Adrenal gland (tissue), 12 donors: ENCODE data around the gene NUMBL. TPM values are rescaled to one million over a fixed set of nuclear protein-coding genes. Genes with fewer than 3 reads are reported as not detected.

Experiments used
- DNase-seq, 7 donors: peaks; one replicate each; pipeline ENCODE4 v3.0.0-alpha.2; 2019 to 2020
- H3K27ac ChIP-seq, 5 donors: fragments of 200-600 bp; sonication (generic) in 4 of 5; 1 replicate in 3 of 5; 2 replicates in 2 of 5; pipeline versions ENCODE4 v1.5.1 to v1.8.0; 2016 to 2020; ENCODE audit warnings: mild to moderate bottlenecking in 1 of 5
- H3K27me3 ChIP-seq: fragments of 200-600 bp; 2 replicates; pipeline ENCODE4 v1.8.0; 2021
- H3K36me3 ChIP-seq, 2 donors: fragments of 200-600 bp; replicated peaks in 1 of 2; 1 replicate in 1 of 2; 2 replicates in 1 of 2; pipeline versions ENCODE4 v1.5.1 to v1.8.0; 2018 to 2022
- H3K4me1 ChIP-seq, 2 donors: fragments of 200-600 bp; replicated peaks in 1 of 2; 1 replicate in 1 of 2; 2 replicates in 1 of 2; pipeline versions ENCODE4 v1.5.1 to v1.8.0; 2018 to 2021
- H3K4me3 ChIP-seq, 4 donors: fragments of 200-600 bp; sonication (generic) in 3 of 4; one replicate each; pipeline ENCODE4 v1.5.1; 2016 to 2018
- H3K9me3 ChIP-seq, 3 donors: fragments of 200-600 bp; sonication (generic) in 1 of 3; replicated peaks in 1 of 3; 1 replicate in 2 of 3; 2 replicates in 1 of 3; pipeline versions ENCODE4 v1.5.1 to v1.8.0; 2016 to 2021
- CTCF ChIP-seq, 6 experiments: fragments of 450-650 bp in 4 of 6; fragments of 200-600 bp in 2 of 6; sonication (generic) in 1 of 6; IDR thresholded peaks; 1 replicate in 5 of 6; 2 replicates in 1 of 6; pipeline versions ENCODE4 v1.5.1 to v1.8.0; 2016 to 2021; ENCODE audit warnings: antibody characterized with exemption in 6 of 6, mild to moderate bottlenecking in 2 of 6, moderate library complexity in 1 of 6
- POLR2A ChIP-seq, 2 donors: fragments of 450-650 bp; IDR thresholded peaks; one replicate each; pipeline ENCODE4 v1.6.1; 2017; ENCODE audit warnings: antibody characterized with exemption in 2 of 2, mild to moderate bottlenecking in 2 of 2, moderate library complexity in 1 of 2
- WGBS, 4 donors: extraction: QIAGEN DNeasy Blood & Tissue Kit in 2 of 4; methylation state at CpG; one replicate each; pipeline versions ENCODE4 v1.1.5 to v1.1.7; 2013 to 2017; 5-methylcytosine and 5-hydroxymethylcytosine counted together
- intact Hi-C, 2 donors: fragments of 100-400 bp; cut with DNase I; formaldehyde crosslinking; loops; one replicate each; pipeline versions ENCODE4 v1.14.1 to v1.15.0; 2022 to 2023
- polyA plus RNA-seq, 3 donors: library from polyadenylated mRNA; stranded (reverse); fragments of 200-250 nt in 2 of 3; fragments of 350-450 nt in 1 of 3; fragmentation: Illumina TruSeq in 1 of 3; extraction: RNeasy Lipid Tissue Mini Kit (QIAGEN cat#74804) in 1 of 3; gene quantifications; one replicate each; pipeline ENCODE4 v1.2.3, GENCODE V29; 2013 to 2014
- small RNA-seq, 2 donors: library from RNA; depleted of rRNA; stranded (forward); fragments of <200 nt; gene quantifications; one replicate each; pipeline ENCODE3, GENCODE V24; 2016
- total RNA-seq, 9 donors: library from RNA; depleted of rRNA in 4 of 9; stranded (reverse); fragments of >200 nt in 4 of 9; fragments of 120-200 nt in 1 of 9; fragmentation: NEBNext Ultra II Directional in 1 of 9; extraction: Animal tissue kit (Norgen Biotek cat#: 25700) in 1 of 9; gene quantifications; one replicate each; pipeline versions ENCODE4 v1.1.0 to v1.2.4, GENCODE V29; 2013 to 2023
- donor health status: healthy with polysubstance abuse.
- donor health status: Bipolar disorder and iron deficiency.
- donor health status: DM: yes; HTN: yes; CAD: no.
- donor health status: DM: no; HTN: no; CAD: no.
- donor health status: DM: no; HTN: no; CAD: no.
- donor health status: DM: yes; HTN: yes; CAD: no.

The NUMBL gene
- total and polyA plus RNA-seq, 12 donors, result 3.2 to 60.6 (median 30.0) TPM

- WGBS, 4 donors, result 90 to 96% (median 93%) methylated on average over 4 of the region's 4 CpGs
- Histone ChIP-seq H3K9me3 (no peaks in the 10 kb centered on the region), H3K4me1 (no peaks in the 10 kb centered on the region), H3K4me3 (no peak overlapping the region), H3K36me3 (peaks cover 0 to 34% of the 10 kb centered on the region in 2 donors), H3K27me3 (no peaks in the 10 kb centered on the region), H3K27ac (no peak overlapping the region)
- intact Hi-C loops, result no loop called here
- TF ChIP-seq CTCF (IDR thresholded peaks at IDR 0.05), result no peak
- no peak for TF ChIP-seq POLR2A (IDR thresholded peaks at IDR 0.05)
- no peak for DNase-seq
These were observed 72.5 kb downstream of the NUMBL start for GRCh38 chr19:40617961-40618360.

- Histone ChIP-seq H3K4me3 (no peak overlapping the region), H3K9me3 (no peaks in the 10 kb centered on the region), H3K27me3 (no peaks in the 10 kb centered on the region), H3K36me3 (peaks cover 0 to 27% of the 10 kb centered on the region in 2 donors), H3K27ac (no peak overlapping the region), H3K4me1 (no peaks in the 10 kb centered on the region)
- whole genome bisulfite sequencing, 4 donors, result 93 to 96% (median 95%) methylated on average over 17 of the region's 17 CpGs
- no peak for DNase-seq
- TF ChIP-seq POLR2A (IDR thresholded peaks at IDR 0.05) (no peak), CTCF (IDR thresholded peaks at IDR 0.05) (no peak)
- intact Hi-C loops, result no loop called here
These were observed 73.5 kb downstream of the NUMBL start for GRCh38 chr19:40616941-40617340.

- DNase-seq, result no peak
- H3K36me3 ChIP-seq, result peaks cover 0 to 24% of the 10 kb centered on the region in 2 donors
- 78 to 93% (median 86%) methylated on average over 5 of the region's 5 CpGs for WGBS, 4 donors
- no peaks in the 10 kb centered on the region for H3K9me3 ChIP-seq
- H3K4me1 ChIP-seq, result no peaks in the 10 kb centered on the region
- intact Hi-C loops, result no loop called here
- no peak overlapping the region for H3K4me3 ChIP-seq
- no peak for TF ChIP-seq POLR2A (IDR thresholded peaks at IDR 0.05)
- no peak for TF ChIP-seq CTCF (IDR thresholded peaks at IDR 0.05)
- H3K27me3 ChIP-seq, result no peaks in the 10 kb centered on the region
- H3K27ac ChIP-seq, result no peak overlapping the region
These were observed 74.3 kb downstream of the NUMBL start for GRCh38 chr19:40616178-40616577.

Small RNA genes within 50 kb of the gene (small RNA-seq; reads per million reads assigned to genes)
- gene RNU6-195P, result 0 reads per million in 2 donors

Other genes starting within 250 kb of the NUMBL start
- 10 to 100 TPM; 15.2 to 34.9 (median 28.0) TPM for gene SERTAD3, start 246.3 kb downstream of the NUMBL start, total RNA-seq
- 10 to 100 TPM; 12.1 to 60.2 (median 32.4) TPM for gene SERTAD3, start 246.3 kb downstream of the NUMBL start, polyA plus RNA-seq
- 100 to 1,000 TPM in 5 of 9 donors, 10 to 100 TPM in 4; 85.8 to 303 (median 122) TPM for gene BLVRB, start 224.9 kb downstream of the NUMBL start, total RNA-seq
- gene BLVRB, start 224.9 kb downstream of the NUMBL start, polyA plus RNA-seq, result 100 to 1,000 TPM in 2 of 3 donors, 10 to 100 TPM in 1; 53.8 to 189 (median 124) TPM
- gene SPTBN4, start 223.7 kb downstream of the NUMBL start, total RNA-seq, result 1 to 10 TPM in 8 of 9 donors, under 1 TPM in 1; 0.91 to 5.4 (median 3.2) TPM
- gene SPTBN4, start 223.7 kb downstream of the NUMBL start, polyA plus RNA-seq, result 10 to 100 TPM in 1 of 3 donors, 1 to 10 TPM in 2; 2.2 to 46.7 (median 9.9) TPM
- 10 to 100 TPM; 12.5 to 96.3 (median 49.7) TPM for gene SHKBP1, start 113.8 kb downstream of the NUMBL start, total RNA-seq
- 100 to 1,000 TPM in 2 of 3 donors, 10 to 100 TPM in 1; 17.8 to 157 (median 118) TPM for gene SHKBP1, start 113.8 kb downstream of the NUMBL start, polyA plus RNA-seq
- 100 to 1,000 TPM in 6 of 9 donors, 10 to 100 TPM in 3; 17.7 to 205 (median 118) TPM for gene LTBP4, start 89.3 kb downstream of the NUMBL start, total RNA-seq
- gene LTBP4, start 89.3 kb downstream of the NUMBL start, polyA plus RNA-seq, result 100 to 1,000 TPM in 2 of 3 donors, 10 to 100 TPM in 1; 15.3 to 272 (median 142) TPM
- 10 to 100 TPM; 21.6 to 80.4 (median 49.5) TPM for gene COQ8B, start 26.2 kb upstream of the NUMBL start, total RNA-seq
- gene COQ8B, start 26.2 kb upstream of the NUMBL start, polyA plus RNA-seq, result 10 to 100 TPM; 13.7 to 69.3 (median 36.9) TPM
- gene ITPKC, start 26.5 kb upstream of the NUMBL start, total RNA-seq, result 10 to 100 TPM; 10.9 to 36.1 (median 21.3) TPM
- 10 to 100 TPM in 2 of 3 donors, 1 to 10 TPM in 1; 7.8 to 27.6 (median 24.9) TPM for gene ITPKC, start 26.5 kb upstream of the NUMBL start, polyA plus RNA-seq
- gene ACTMAP, start 59.8 kb upstream of the NUMBL start, total RNA-seq, result 10 to 100 TPM in 5 of 9 donors, 1 to 10 TPM in 4; 2.2 to 17.5 (median 12.0) TPM
- 10 to 100 TPM in 2 of 3 donors, 1 to 10 TPM in 1; 7.9 to 28.0 (median 18.6) TPM for gene ACTMAP, start 59.8 kb upstream of the NUMBL start, polyA plus RNA-seq
- gene SNRPA, start 60.6 kb upstream of the NUMBL start, total RNA-seq, result 10 to 100 TPM; 18.5 to 91.3 (median 56.1) TPM
- 100 to 1,000 TPM in 2 of 3 donors, 10 to 100 TPM in 1; 92.1 to 176 (median 164) TPM for gene SNRPA, start 60.6 kb upstream of the NUMBL start, polyA plus RNA-seq
- 1 to 10 TPM in 3 of 9 donors, under 1 TPM in 1, not detected in 5; 0.74 to 9.2 (median 1.2) TPM for gene MIA, start 84.9 kb upstream of the NUMBL start, total RNA-seq
- gene MIA, start 84.9 kb upstream of the NUMBL start, polyA plus RNA-seq, result 1 to 10 TPM in 2 of 3 donors, not detected in 1; 8.3 to 8.7 TPM
- 100 to 1,000 TPM in 1 of 9 donors, 10 to 100 TPM in 8; 41.4 to 105 (median 66.4) TPM for gene RAB4B, start 87.6 kb upstream of the NUMBL start, total RNA-seq
- gene RAB4B, start 87.6 kb upstream of the NUMBL start, polyA plus RNA-seq, result 100 to 1,000 TPM in 1 of 3 donors, 10 to 100 TPM in 2; 25.8 to 135 (median 97.5) TPM
- gene EGLN2, start 108.5 kb upstream of the NUMBL start, total RNA-seq, result 100 to 1,000 TPM in 6 of 9 donors, 10 to 100 TPM in 3; 79.2 to 169 (median 106) TPM
- 100 to 1,000 TPM in 1 of 3 donors, 10 to 100 TPM in 2; 53.1 to 122 (median 98.7) TPM for gene EGLN2, start 108.5 kb upstream of the NUMBL start, polyA plus RNA-seq
- 1 to 10 TPM in 3 of 9 donors, under 1 TPM in 5, not detected in 1; 0.11 to 2.1 (median 0.70) TPM for gene CYP2A6, start 159.8 kb upstream of the NUMBL start, total RNA-seq
- 1 to 10 TPM in 1 of 3 donors, under 1 TPM in 2; 0.51 to 1.7 (median 0.57) TPM for gene CYP2A6, start 159.8 kb upstream of the NUMBL start, polyA plus RNA-seq
- gene CYP2A7, start 191.6 kb upstream of the NUMBL start, total RNA-seq, result not detected
- gene CYP2A7, start 191.6 kb upstream of the NUMBL start, polyA plus RNA-seq, result not detected